ENCODE data around the gene CLSTN2. TPM values are rescaled to one million over a fixed set of nuclear protein-coding genes. Genes with fewer than 3 reads are reported as not detected.

The CLSTN2 gene
- total and polyA plus RNA-seq, 2 of the 4 experiments (the other 2 are of a cell fraction) = under 0.01 to 0.07 TPM

GRCh38 chr3:140223631-140224030, 288.6 kb downstream of the CLSTN2 start:
- H2AK5ac ChIP-seq (ENCODE audit: low read depth, low read length) = no peak overlapping the region
- H2BK20ac ChIP-seq (ENCODE audit: low read depth, low read length) = no peak overlapping the region
- no peaks in the 10 kb centered on the region for H3K9me3 ChIP-seq (ENCODE audit: control insufficient read depth, insufficient read depth, low read length)
- no peak overlapping the region for H2BK15ac ChIP-seq (ENCODE audit: low read depth, low read length)
- H3K4ac ChIP-seq (ENCODE audit: low read depth, low read length) = no peak overlapping the region
- no peaks in the 10 kb centered on the region for H4K20me1 ChIP-seq (ENCODE audit: insufficient read depth, low read length)
- H4K5ac ChIP-seq (ENCODE audit: low read depth, low read length) = no peak overlapping the region
- H3K36me3 ChIP-seq (ENCODE audit: control insufficient read depth, insufficient read depth, low read length) = no peaks in the 10 kb centered on the region
- ATAC-seq (ENCODE audit: low read depth) = no peak
- H3K79me1 ChIP-seq (ENCODE audit: low read depth in 1 of 2, low read length in 2 of 2) = no peaks in the 10 kb centered on the region
- no peak overlapping the region for H2BK5ac ChIP-seq (ENCODE audit: low read depth, low read length, poor library complexity, severe bottlenecking)
- intact Hi-C loops (cut with micrococcal nuclease) = no loop called here
- H3K9me1 ChIP-seq (ENCODE audit: insufficient read depth, low read length) = no peaks in the 10 kb centered on the region
- H4K8ac ChIP-seq (ENCODE audit: low read depth in 2 of 2, low read length in 2 of 2) = no peak overlapping the region
- no peak overlapping the region for H4K91ac ChIP-seq (ENCODE audit: insufficient read depth, low read depth, low read length)
- DNase-seq = no peak
- ChIA-PET CTCF (no interaction called here), POLR2A (ENCODE audit: unreplicated experiment) (no interaction called here)
- dilution Hi-C loops (cut with HindIII; ENCODE audit: low sequenced_read_pairs, unreplicated experiment) = no loop called here
- H3K4me1 ChIP-seq (ENCODE audit: control insufficient read depth, insufficient read depth, low read length) = no peaks in the 10 kb centered on the region
- H3K4me2 ChIP-seq (ENCODE audit: low read depth, low read length) = no peak overlapping the region
- no TSS peak for BruUV-seq (replicated peaks)
- H2AFZ ChIP-seq (replicated peaks; ENCODE audit: low read length, poor library complexity) = no peak overlapping the region
- no peaks in the 10 kb centered on the region for H3K27me3 ChIP-seq (ENCODE audit: control insufficient read depth, insufficient read depth, low read length)
- no peak overlapping the region for H3K56ac ChIP-seq (ENCODE audit: extremely low read depth, insufficient read depth, low read length)
- no peak overlapping the region for H3K14ac ChIP-seq (replicated peaks; ENCODE audit: low read depth, low read length)
- WGBS, 2 experiments (ENCODE audit: extremely low coverage in 2 of 2, insufficient read length in 1 of 2) = no CpG with 5 or more reads among the region's 2 CpGs
- H3K23ac ChIP-seq (ENCODE audit: low read depth, low read length) = no peak overlapping the region
- H2BK120ac ChIP-seq (ENCODE audit: low read depth, low read length) = no peak overlapping the region
- TF ChIP-seq MAZ (IDR thresholded peaks at IDR 0.05; ENCODE audit: borderline replicate concordance, low read depth, low read length) (no peak), NFE2L2 (IDR thresholded peaks at IDR 0.05; ENCODE audit: low read depth, low read length) (no peak), CTCF (conservative IDR thresholded peaks at IDR 0.05; ENCODE audit: low read depth, low read length) (no peak), RCOR1 (IDR thresholded peaks at IDR 0.05; ENCODE audit: insufficient replicate concordance, low read length) (no peak), MAFK (IDR thresholded peaks at IDR 0.05; ENCODE audit: low read depth, low read length) (no peak), USF2 (IDR thresholded peaks at IDR 0.05; ENCODE audit: low read depth, low read length) (no peak), BHLHE40 (IDR thresholded peaks at IDR 0.05; ENCODE audit: low read depth, low read length) (no peak), RAD21 (IDR thresholded peaks at IDR 0.05; ENCODE audit: low read length) (no peak), FOS (IDR thresholded peaks at IDR 0.05; ENCODE audit: low read depth, low read length) (no peak), MXI1 (IDR thresholded peaks at IDR 0.05; ENCODE audit: borderline replicate concordance, low read depth, low read length) (no peak), POLR2A (IDR thresholded peaks at IDR 0.05; ENCODE audit: low read depth, low read length) (no peak), CEBPB (IDR thresholded peaks at IDR 0.05; ENCODE audit: low read depth, low read length) (no peak), CHD1 (IDR thresholded peaks at IDR 0.05; ENCODE audit: low read depth, low read length) (no peak), RFX5 (IDR thresholded peaks at IDR 0.05; ENCODE audit: low read depth, low read length) (no peak), SMC3 (IDR thresholded peaks at IDR 0.05; ENCODE audit: low read depth, low read length) (no peak), ELK1 (IDR thresholded peaks at IDR 0.05; ENCODE audit: borderline replicate concordance, low read depth, low read length) (no peak)
- no peak overlapping the region for H3K18ac ChIP-seq (ENCODE audit: low read depth, low read length)
- no peak overlapping the region for H2AK9ac ChIP-seq (replicated peaks; ENCODE audit: low read depth, low read length, poor library complexity)
- H3K9ac ChIP-seq (ENCODE audit: low read depth, low read length) = no peak overlapping the region
- in situ Hi-C loops (cut with MboI; ENCODE audit: low sequenced_read_pairs) = no loop called here
- H3K27ac ChIP-seq (ENCODE audit: insufficient read depth, low read length) = no peak overlapping the region
- H3K4me3 ChIP-seq (ENCODE audit: insufficient read depth, low read depth, low read length) = no peak overlapping the region

All from IMR-90 (cell line).